HUES6 (cell line): Measurements from ENCODE around the gene GALNT9.

ENCODE experiments used
- H3K27ac ChIP-seq: 2 replicates; pipeline ENCODE4 v1.7.0; 2013; ENCODE audit warnings: low read depth, mild to moderate bottlenecking, low read length, inconsistent platforms
- H3K27me3 ChIP-seq: 2 replicates; pipeline ENCODE4 v1.6.1; 2013; ENCODE audit warnings: low read length; ENCODE audit not compliant: control insufficient read depth, insufficient read depth
- H3K36me3 ChIP-seq: 2 replicates; pipeline ENCODE4 v1.6.1; 2013; ENCODE audit warnings: low read length; ENCODE audit not compliant: control insufficient read depth, insufficient read depth
- H3K4me1 ChIP-seq: 2 replicates; pipeline ENCODE4 v1.6.1; 2013; ENCODE audit warnings: low read length; ENCODE audit not compliant: control insufficient read depth, insufficient read depth
- H3K4me3 ChIP-seq: 2 replicates; pipeline ENCODE4 v1.5.1; 2013; ENCODE audit warnings: low read depth, low read length
- H3K9ac ChIP-seq: one replicate; pipeline ENCODE4 v1.6.1; 2013; ENCODE audit warnings: mild to moderate bottlenecking, low read length
- H3K9me3 ChIP-seq: 2 replicates; pipeline ENCODE4 v1.6.1; 2013; ENCODE audit warnings: low read depth, low read length; ENCODE audit not compliant: control insufficient read depth, insufficient read depth

Gene GALNT9

DNA sequence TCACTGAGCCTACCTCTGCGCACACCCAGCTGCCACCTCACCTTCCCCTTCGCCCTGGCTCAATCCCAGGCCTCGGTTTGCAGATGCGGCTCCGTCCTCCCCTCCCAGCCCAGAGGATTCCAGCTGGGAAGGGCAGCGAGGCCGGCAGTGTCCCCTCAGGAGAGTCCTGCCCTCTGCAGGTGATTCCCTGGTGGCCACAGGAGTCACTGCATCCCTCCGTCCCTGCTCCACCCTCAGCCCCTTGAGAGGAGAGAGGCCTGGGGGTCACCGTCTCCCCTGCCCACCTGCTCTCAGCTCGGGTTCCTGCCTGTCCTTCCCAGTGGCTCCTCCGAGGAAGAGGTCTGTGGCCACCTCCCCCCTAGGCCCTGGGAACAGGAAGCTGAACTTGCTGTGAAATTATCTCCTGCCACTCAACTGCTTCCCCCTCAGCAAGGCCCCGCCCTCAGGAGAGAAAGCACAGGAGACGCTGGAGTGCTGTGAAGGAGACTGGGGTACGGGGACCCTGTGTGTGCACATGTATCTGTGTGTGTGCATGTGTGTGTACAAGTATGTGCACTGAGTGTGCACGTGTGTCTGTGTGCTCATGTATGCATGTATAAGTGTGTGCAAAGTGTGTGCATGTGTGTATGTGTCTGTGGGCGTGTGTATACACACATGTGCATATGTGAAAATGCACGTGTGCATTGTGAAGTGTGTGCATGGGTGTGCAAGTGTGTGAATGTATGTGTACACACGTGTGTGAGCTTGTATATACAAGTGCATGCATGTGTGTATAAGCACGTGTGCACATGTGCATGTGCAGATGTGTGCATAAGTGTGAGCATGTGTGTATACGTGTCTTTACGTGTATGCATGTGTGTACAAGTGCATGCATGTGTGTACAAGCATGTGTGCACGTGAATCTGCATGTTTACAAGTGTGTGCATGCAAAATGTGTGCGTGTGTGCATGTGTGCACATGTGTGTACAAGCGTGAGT, 13.2 kb upstream of the GALNT9 start:
- Histone ChIP-seq H3K4me3 (no peak overlapping the region), H3K9ac (no peak overlapping the region), H3K36me3 (no peaks in the 10 kb centered on the region), H3K4me1 (no peaks in the 10 kb centered on the region), H3K9me3 (no peaks in the 10 kb centered on the region), H3K27ac (no peak overlapping the region), H3K27me3 (peaks cover 73% of the 10 kb centered on the region)

DNA sequence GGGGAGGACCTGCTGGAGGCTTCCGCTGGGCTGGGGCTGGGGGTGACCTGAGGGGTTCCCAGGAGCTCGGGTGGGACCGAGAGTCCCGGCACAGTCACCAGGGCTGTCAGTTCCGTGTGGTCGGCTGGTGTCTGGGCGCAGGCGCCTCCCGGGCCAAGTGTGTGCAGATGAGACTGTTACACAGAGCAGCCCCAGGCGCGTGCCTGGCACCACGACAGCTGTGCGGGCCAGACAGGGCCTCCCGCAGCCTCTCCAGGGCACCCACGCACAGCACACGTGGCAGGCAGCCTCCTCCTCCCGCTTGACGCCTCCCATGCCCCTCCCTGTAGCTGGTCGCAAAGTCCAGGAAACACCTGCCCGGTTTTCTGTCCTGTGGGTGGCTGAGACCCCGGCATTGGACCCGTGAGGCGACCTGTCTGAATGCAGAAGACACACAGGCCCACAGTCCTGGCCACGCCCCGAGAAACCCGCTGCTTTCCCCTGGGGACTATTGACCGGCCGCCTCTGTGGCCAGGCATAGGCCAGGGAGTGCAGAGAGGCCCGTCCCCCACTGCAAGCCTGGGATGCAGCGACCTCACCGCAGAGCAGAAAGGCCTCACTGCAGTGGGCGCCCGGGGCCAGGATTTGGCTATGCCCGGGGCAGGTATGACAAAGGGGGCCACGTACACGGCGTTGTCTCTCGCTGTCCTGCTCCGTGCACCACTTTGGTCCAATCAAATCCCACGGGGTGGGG, 12.1 kb upstream of the GALNT9 start:
- Histone ChIP-seq H3K27me3 (peaks cover 83% of the 10 kb centered on the region), H3K9me3 (no peaks in the 10 kb centered on the region), H3K9ac (no peak overlapping the region)

DNA sequence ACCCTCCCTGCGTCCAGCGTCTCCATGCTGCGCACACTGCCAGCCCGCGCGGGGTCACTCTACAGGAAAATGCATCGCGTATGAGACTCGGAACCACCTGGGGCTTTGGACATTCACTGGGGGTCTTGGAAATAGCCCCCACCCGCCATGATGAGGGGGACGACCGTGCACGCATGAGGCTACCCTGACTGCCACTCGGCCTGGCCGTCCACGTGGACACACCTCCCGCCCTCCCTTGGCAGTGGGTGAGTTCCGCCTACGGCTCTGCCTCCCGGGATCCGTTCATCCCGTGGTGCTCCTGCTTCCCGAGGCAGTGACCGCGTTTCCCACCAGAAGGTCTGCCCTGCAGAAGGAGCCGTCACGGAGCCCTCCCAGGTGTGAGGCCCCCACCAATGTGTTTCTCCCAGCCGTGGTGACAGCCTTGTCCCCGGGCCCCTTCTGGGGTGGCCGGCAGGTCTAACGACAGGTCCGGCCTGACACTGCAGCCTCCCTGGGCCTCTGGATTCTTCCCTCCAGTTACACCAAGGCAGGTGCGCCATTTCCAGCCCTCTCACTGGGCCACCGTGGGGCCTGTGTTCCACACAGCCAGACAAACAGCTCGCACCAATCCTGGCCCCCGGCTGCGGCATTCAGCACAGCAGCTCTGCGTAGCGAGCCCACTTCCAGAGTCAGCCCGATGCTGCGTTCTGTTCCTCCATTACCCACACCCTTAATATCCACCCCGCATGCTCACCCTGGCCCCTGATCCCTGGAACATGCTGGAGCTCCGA, 11.1 kb upstream of the GALNT9 start:
- H3K27ac ChIP-seq = no peak overlapping the region
- no peaks in the 10 kb centered on the region for H3K36me3 ChIP-seq
- no peaks in the 10 kb centered on the region for H3K9me3 ChIP-seq
- H3K9ac ChIP-seq = no peak overlapping the region
- H3K27me3 ChIP-seq = peaks cover 94% of the 10 kb centered on the region
- H3K4me3 ChIP-seq = no peak overlapping the region
- no peaks in the 10 kb centered on the region for H3K4me1 ChIP-seq

More for the DNA sequence above, 12.1 kb upstream of the GALNT9 start:
- Histone ChIP-seq H3K4me3 (no peak overlapping the region), H3K36me3 (no peaks in the 10 kb centered on the region), H3K27ac (no peak overlapping the region), H3K4me1 (no peaks in the 10 kb centered on the region)

DNA sequence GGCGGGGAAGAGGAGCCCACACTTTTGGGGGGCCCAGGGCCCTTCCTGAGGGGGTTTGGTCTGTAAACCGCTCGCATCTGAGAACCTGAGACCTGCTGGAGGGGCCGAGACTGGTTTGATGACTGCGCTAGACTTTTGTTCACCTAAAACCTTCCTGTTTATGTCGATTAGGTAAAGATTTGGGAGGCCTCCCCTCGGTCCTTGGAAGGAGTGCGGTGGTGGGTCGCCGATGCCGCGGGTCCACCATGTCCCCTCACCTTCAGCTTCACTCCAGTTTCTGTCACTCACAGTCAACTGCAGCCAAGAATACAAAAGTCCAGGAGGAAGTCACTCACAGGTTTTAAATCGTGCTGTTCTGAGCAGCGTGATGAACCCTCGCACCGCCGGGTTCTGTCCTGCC, 10.5 kb upstream of the GALNT9 start:
- H3K36me3 ChIP-seq = no peaks in the 10 kb centered on the region
- no peak overlapping the region for H3K9ac ChIP-seq
- no peak overlapping the region for H3K4me3 ChIP-seq
- H3K9me3 ChIP-seq = no peaks in the 10 kb centered on the region
- peaks cover 95% of the 10 kb centered on the region for H3K27me3 ChIP-seq
- H3K4me1 ChIP-seq = no peaks in the 10 kb centered on the region
- no peak overlapping the region for H3K27ac ChIP-seq

DNA sequence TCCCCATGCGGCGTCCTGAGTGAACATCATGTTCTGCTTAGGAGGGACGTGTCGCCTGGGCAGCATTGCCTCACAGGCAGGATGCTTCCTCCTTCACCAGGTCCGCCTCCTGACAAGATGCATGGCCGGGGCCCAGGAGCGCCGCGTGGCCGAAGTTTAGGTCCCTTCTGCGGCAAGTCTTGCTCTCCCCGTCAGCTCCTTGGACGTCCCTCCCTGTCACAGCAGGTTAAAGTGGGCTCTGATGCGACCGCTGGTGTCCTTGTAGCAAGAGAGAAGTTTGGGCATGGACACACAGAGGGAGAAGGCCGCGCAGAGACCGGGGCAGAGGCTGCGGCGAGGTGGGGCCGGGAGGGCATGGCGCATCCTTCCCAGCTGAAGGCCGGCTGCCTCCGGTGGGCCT, 9.4 kb upstream of the GALNT9 start:
- H3K9me3 ChIP-seq = no peaks in the 10 kb centered on the region
- no peak overlapping the region for H3K4me3 ChIP-seq
- H3K9ac ChIP-seq = no peak overlapping the region
- H3K27me3 ChIP-seq = peaks cover 96% of the 10 kb centered on the region
- H3K4me1 ChIP-seq = no peaks in the 10 kb centered on the region
- no peaks in the 10 kb centered on the region for H3K36me3 ChIP-seq
- no peak overlapping the region for H3K27ac ChIP-seq

DNA sequence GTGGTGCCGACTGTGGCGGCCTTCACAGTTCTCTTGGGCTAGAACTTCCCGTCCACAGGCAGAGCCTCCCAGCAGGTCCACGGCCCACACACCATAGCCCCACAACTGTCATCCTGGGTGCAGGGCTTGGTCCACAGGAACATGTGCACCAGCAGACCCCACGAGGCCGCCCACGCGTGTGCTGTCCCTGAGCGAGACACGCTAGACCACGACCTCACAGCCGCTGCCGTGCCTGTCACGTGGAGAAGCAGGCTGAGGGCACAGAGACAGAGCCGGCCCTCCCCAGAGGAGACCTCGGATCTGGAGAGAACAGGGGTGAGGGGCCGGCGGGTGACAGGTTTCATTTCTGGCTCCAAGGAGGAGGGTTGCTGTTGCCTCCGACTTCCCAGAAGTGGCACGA, 8.9 kb upstream of the GALNT9 start:
- Histone ChIP-seq H3K27me3 (peaks cover 97% of the 10 kb centered on the region), H3K4me3 (no peak overlapping the region), H3K4me1 (no peaks in the 10 kb centered on the region), H3K9me3 (no peaks in the 10 kb centered on the region), H3K36me3 (no peaks in the 10 kb centered on the region), H3K9ac (no peak overlapping the region), H3K27ac (no peak overlapping the region)

DNA sequence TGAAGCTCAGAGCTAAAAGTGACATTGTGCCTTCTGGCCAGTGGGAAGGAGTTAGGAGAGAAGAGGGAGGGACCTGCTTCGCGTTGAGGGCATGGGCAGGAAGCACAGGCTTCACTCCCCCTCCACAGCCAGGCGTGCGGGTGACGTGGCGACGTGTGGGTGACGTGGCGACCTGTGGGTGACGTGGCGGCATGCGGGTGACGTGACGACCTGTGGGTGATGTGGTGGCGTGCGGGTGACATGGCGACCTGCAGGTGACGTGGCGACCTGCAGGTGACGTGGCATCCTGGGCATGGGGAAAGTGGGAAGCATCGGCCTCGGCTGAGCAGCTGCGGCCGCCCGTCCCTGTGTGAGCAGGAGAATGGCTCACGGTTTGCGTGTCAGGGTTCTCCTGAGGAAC, 8.2 kb upstream of the GALNT9 start:
- H3K4me1 ChIP-seq = no peaks in the 10 kb centered on the region
- no peak overlapping the region for H3K27ac ChIP-seq
- no peaks in the 10 kb centered on the region for H3K36me3 ChIP-seq
- no peak overlapping the region for H3K4me3 ChIP-seq
- peaks cover 99% of the 10 kb centered on the region for H3K27me3 ChIP-seq
- H3K9me3 ChIP-seq = no peaks in the 10 kb centered on the region
- H3K9ac ChIP-seq = no peak overlapping the region

DNA sequence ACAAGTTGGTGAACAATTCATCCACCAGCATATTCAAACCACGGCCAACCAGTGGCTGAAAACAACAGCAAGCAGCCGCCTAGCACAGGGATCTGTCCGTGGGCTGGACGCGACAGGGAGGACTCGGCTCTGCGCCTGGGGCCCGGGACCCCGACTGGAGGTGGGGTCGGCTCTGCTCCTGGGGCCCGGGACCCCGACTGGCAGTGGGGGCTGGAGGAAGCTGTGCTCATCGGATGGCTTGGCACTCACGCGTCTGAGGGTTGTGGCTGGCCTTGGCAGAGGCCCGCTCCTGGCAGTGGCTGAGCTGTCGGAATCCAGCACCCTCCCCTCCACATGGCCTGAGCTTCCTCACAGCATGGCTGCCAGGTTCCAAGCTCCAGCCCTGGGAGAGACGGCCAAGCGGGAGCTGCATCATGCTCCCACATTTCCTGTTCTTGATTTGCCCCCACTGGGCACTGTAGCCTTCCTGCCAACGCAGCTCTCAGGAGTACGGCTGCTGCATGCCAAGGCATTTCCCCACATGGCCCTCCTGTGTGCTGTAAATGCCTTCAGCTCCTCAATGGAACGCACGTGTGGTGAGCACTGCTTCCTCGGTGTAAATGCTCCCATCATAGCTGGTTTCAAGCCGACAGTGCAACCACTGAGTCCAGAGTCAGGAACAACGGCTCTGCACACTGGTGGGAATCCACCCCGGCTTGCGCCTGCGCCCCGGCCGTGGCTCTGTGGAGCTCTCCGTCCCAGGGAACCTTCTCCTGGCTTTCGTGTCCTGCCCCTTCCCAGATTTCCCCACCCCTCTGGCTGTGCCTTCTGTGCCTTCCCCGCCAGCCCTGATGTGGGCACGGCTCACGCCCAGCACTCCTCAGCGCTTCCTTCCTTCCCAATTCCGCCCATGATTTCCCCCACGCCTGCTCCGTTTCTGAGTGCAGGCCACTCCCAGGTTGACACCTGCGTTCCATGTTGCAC, 7.3 kb upstream of the GALNT9 start:
- no peaks in the 10 kb centered on the region for H3K9me3 ChIP-seq
- no peak overlapping the region for H3K9ac ChIP-seq
- H3K4me1 ChIP-seq = no peaks in the 10 kb centered on the region
- H3K36me3 ChIP-seq = no peaks in the 10 kb centered on the region
- H3K27me3 ChIP-seq = peaks cover 99% of the 10 kb centered on the region
- H3K4me3 ChIP-seq = no peak overlapping the region
- no peak overlapping the region for H3K27ac ChIP-seq

DNA sequence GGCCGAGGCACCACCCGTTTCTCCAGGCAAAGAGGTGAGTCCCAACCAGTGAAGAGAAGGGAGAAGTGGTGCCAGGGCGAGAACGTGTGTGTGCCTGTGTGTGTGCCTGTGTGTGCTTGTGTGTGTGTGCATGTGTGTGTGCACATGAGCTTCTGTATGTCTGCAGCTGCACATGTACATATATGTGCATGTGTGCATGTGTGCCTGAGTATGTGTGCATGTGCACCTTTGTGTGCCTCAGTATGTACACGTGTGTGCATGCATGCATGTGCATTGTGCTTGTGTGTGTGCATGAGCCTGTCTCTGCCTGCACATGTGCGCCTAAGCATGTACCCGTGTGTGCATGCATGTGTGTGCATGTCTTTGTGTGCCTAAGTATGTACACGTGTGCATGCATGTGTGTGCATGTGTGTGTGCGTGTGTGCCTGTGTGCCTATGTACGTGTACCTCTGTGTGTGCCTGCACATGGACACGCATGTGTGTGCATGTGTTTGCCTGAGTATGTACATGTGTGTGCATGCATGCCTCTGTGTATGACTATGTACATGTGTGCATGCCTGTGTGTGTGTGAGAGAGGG, 5.9 kb upstream of the GALNT9 start:
- no peaks in the 10 kb centered on the region for H3K4me1 ChIP-seq
- no peak overlapping the region for H3K27ac ChIP-seq
- no peaks in the 10 kb centered on the region for H3K9me3 ChIP-seq
- peaks cover 100% of the 10 kb centered on the region for H3K27me3 ChIP-seq
- no peaks in the 10 kb centered on the region for H3K36me3 ChIP-seq
- H3K9ac ChIP-seq = no peak overlapping the region
- no peak overlapping the region for H3K4me3 ChIP-seq

DNA sequence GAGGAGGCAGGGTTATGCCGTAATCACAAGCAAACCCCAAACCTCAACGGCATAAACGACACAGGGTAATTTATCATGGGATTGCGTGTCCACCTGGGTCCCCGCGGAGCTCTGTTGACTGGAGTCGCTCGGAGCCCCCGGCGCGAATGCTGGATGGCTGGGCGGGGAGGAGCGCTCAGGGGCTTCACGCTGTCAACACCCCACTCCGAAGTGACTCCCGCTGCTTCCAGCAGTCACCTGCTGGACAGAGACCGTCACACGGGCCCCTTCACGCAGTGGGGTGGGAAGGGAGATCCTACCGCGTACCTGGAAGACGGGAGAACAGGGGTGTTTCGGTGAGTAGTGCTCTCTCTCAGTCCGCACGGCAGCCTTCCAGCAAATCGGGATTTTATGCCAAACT, 4.4 kb upstream of the GALNT9 start:
- no peak overlapping the region for H3K27ac ChIP-seq
- H3K4me1 ChIP-seq = no peaks in the 10 kb centered on the region
- H3K27me3 ChIP-seq = peaks cover 94% of the 10 kb centered on the region
- no peak overlapping the region for H3K4me3 ChIP-seq
- H3K36me3 ChIP-seq = no peaks in the 10 kb centered on the region
- no peak overlapping the region for H3K9ac ChIP-seq
- no peaks in the 10 kb centered on the region for H3K9me3 ChIP-seq
